Measurements from ENCODE around the gene KLK10.

The KLK10 gene

DNA sequence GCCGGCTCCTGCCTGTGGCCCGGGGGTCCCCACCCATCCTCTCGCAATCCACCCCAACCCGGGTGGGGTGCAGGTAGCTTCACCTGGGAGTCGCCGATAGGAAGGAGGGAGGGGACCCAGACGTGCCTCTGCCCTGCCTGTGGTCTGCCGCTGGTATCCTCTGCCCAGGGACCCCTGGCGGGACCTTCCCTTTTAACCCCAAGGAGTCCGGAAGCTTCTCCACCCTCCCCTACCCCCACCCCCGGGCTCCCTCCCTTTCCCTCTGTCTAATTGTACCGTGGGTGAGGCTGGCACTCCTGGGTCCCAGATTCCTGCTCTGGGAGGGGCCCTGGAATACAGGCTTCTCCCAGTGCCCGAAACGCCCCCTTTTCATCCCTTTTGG is at the start of gene KLK10:
KLK10 (minus strand) TSS at position 166 of the 382 bp plus-strand sequence. CDS start 579 bp downstream, outside the sequence.
- no peak for DNase-seq

- DNase-seq, result no peak
Observed at GRCh38 chr19:51066393-51067186, 47.1 kb upstream of the KLK10 start.

DNA sequence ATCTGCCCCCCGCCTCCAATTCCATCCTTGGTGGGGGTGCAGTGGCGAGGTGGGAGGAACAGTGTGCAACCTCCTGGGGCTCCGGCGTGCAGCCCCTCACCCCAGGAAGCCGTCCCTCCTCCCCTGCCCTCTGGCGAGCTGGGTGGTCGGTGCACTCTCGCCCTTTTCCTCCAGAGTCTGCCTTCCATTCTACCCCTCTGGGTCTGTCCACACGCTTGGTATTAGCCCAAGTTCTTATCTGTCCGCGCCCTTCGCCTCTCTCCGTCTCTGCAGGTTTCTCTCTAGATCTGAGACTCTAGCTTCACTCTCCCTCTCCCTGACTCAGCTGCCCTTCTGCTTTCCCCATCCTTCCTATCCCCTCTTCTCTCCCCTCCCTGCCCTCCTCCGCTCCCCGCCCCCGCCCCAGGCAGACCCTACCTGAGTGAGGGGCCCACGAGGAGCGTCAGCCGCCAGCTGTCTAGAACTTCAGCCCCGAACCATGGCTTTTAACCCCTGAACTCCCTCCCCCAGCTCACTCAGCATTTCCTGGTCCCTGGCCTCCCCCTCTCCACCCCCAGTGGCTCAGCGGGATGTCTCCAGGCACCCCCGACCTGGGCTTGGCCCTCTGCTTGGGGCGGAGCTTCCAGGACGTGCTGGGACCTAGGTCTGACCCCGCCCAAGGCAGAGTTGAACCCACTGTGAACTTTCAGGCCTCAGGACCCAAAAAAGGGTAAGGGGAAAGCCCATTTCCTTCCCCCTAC is 45.9 kb upstream of the KLK10 start:
- no peak for DNase-seq

DNA sequence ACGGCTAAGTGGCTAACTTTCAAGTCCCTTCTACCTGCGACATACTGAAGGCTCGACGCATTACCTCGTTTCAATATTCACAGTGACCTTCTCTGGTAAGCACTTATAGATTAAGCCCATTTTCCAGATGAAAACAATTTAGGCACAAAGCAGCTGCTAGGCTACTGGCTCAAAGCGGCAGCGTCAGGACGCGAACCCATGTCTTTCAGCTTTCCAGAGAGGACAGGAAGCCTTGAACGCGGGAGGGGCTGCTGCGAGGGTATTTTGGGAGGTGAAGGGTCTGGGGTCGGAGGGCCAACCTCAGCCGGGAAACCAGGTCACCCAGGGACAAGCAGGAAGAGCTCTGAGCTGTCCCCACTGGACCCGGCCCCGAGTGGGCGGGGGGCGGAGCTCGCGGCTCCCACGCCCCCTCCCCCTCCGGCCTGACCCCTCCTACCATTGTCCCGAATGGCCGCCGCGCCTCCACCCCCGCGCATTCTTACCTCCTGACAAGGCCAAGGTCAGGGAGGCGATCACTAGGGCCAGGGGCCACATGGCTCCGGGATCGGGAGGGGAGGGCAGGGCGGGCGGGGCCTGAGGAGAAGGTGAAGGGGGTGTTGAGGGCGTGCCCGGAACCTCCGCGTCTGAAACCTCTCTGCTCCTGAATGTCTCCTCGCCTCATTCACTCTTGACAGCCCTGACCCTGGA is 45.2 kb upstream of the KLK10 start, which contains the start of gene KLK13:
KLK13 (minus strand) TSS at position 559 of the 687 bp plus-strand sequence; CDS start at position 534, 25 bp downstream.
- DNase-seq, result no peak

GRCh38 chr19:51063664-51064063 is 44.2 kb upstream of the KLK10 start:
- no peak for DNase-seq

DNA sequence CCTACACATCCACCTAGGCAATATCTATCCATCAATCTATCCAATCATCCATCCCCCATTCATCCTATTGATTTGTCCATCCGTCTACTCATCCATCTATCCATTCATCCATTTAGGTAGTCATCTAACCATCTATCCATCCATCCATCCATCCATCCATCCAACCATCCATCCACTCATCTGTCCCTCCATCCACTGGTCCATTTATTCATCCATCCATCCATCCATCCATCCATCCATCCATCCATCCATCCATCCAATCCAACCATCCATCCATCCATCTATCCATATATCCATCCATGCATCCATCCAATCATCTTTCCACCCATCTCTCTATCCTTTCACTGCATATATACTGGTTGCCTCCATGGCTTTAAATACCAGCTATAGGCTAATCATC is 41.5 kb upstream of the KLK10 start:
- no peak for DNase-seq

GRCh38 chr19:51060336-51060735 is 40.8 kb upstream of the KLK10 start:
- DNase-seq, result no peak

DNA sequence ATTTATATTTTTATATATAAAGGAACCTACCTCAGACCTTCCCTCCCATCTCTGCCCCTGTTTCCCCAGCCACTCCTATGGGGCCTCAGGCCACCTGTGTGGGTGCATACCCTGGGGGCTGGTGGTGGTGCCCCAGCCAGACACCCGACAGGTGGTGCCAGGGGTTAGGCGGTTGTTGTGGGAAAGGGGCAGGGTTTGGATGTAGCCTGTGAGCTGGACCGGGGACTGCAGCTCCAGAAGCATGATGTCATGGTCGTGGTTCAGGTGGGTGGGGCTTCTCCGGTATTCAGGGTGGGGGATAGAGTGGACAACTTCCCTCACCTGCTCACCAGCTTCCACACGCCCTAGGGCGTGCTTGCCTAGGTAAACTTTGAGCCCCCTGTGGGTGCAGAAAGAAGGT is 40.2 kb upstream of the KLK10 start:
- DNase-seq, result no peak

GRCh38 chr19:51055866-51056265 is 36.4 kb upstream of the KLK10 start:
- no peak for DNase-seq

DNA sequence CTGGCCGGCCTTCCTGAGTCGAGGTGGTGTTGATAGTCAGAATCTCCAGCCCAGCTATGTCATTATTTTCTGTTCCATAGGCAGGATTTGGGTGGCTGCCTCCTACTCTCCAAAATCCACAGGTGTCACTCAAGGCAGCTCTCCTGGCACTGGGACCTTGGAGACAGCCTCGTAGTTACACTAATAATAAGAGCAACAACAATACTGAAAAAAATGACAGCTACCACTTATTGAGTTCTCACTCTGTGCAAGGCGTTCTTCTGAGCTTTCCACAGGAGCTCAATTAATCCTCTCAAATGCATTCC is 27.5 kb upstream of the KLK10 start:
- DNase-seq, result no peak

GRCh38 chr19:51044327-51044726 is 24.8 kb upstream of the KLK10 start:
- DNase-seq, result no peak

DNA sequence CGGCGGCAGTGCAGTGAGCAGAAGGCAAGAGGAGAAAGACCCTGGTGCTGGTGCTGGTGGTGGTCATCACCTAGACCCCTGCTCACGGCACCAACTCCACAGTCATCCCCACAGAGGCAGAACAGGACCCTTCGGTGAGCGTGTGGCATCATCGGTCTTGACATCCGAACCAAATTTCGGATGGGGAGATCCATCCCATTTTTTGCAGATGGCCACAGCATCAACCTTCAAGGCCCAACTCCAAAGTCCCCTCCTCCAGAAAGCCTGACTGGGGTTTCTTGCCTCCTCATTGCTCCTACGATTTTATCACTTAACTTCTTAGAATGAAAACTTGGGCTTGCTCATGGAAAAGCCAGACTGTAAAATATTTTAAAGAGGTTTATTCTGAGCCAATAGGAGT is 24.0 kb upstream of the KLK10 start:
- no peak for DNase-seq

- no peak for DNase-seq
Observed at GRCh38 chr19:51040151-51040550, 20.6 kb upstream of the KLK10 start.

GRCh38 chr19:51036519-51036918 is 17.0 kb upstream of the KLK10 start:
- no peak for DNase-seq

DNA sequence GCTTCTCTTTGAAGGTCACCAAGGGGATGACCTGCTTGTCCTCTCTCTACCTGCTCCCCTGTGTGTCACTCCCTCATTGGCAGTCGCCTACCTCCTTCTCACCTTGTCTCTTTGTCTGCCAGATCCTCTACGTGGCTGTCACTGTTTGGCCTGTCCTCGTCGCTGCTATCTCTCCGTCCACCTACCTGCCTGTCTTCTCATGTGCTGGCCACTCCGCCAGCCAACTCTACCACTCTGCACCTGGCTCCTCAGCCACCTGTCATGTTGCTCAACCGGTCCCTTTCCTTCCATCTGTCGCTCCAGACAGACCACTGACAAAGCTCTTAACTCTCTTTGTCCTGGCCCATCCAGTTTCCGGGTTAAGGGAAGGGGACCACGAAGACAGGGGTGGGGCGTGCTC is 15.2 kb upstream of the KLK10 start, which contains the start of gene KLK12:
KLK12 (minus strand) TSS at position 299 of the 400 bp plus-strand sequence. CDS start 381 bp downstream, outside the sequence.
- no peak for DNase-seq

DNA sequence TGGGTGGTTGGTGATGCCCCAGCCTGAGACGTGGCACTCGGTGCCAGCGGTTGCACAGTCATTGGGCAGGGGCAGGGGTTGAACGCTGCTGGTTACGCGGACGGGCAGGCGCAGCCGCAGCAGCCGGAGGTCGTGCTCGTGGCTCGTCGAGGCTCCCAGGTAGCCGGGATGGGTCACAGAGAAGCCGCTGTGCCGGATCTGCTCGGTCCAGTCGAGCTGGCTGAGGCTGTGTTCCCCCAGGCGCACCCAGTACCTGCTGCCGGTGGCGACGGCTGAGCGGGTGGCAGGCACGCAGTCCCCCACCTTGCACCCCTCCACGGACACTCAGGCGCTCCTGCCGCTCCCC is 12.3 kb upstream of the KLK10 start:
- DNase-seq, result no peak

GRCh38 chr19:51031220-51031879 is 11.8 kb upstream of the KLK10 start:
- no peak for DNase-seq

DNA sequence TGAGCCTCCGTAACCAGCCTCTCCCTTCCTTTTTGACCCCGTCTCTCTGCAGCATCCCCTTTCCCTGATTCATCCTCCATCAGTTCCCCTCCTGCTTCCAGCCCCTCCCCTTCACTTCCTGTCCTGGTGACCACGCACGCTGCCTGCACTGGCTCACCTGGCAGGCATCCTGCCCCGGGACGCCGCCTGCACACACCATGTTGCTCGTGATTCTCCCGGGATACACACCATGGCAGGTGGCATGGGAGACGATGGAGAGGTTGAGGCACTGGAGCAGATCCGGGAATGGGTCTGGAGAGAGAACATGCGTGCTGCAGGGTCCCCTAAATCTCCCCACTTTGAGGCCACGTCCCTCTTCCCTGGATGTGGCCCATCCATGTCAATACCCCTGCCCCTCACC is 11.1 kb upstream of the KLK10 start:
- DNase-seq, result no peak

- no peak for DNase-seq
Observed at GRCh38 chr19:51029718-51030117, 10.2 kb upstream of the KLK10 start.

- DNase-seq, result no peak
Observed at GRCh38 chr19:51027873-51028272, 8.4 kb upstream of the KLK10 start.

GRCh38 chr19:51027126-51027806 is 7.8 kb upstream of the KLK10 start:
- no peak for DNase-seq

DNA sequence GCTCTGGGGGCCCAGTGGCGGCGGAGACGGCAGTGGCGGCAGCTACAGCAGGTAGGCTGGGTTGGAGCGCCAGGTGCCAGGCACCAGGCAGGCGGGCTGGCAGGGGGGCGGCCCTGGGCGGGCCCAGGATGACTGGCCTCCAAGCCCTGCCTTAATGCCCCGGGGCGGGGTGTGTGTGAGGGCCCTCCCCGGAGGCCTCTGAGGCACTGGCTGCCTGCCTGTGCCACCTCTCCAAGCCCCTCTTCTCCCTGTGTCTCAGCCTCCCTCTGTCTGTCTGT is 7.0 kb upstream of the KLK10 start, which contains the start of gene KLK11:
KLK11 (minus strand) TSS at position 63 of the 278 bp plus-strand sequence. CDS start 985 bp downstream, outside the sequence.
- DNase-seq, result no peak
